HG03439 (cell line): ENCODE results near the gene HYAL3.
A peak's percentile ranks its signal among the peaks of the same experiment; 100 is the strongest.

Source experiments
- ATAC-seq: cut with Tn5 transposase; IDR thresholded peaks from one replicate; pipeline ENCODE4 v1.9.1; 2021; ENCODE audit warnings: mild to moderate bottlenecking, moderate library complexity; ENCODE audit not compliant: unreplicated experiment

HYAL3 gene

GRCh38 chr3:50298836-50299637 is at the start of gene HYAL3, which contains the start of gene NAA80:
HYAL3 (minus strand) TSS chr3:50299405; CDS start chr3:50295602, 3,803 bp downstream.
NAA80 (minus strand) TSS chr3:50299405; CDS start chr3:50297463, 1,942 bp downstream.
- peak; percentile 81 for ATAC-seq

GRCh38 chr3:50347187-50347813 is 48.1 kb upstream of the HYAL3 start:
- no peak for ATAC-seq

- ATAC-seq: no peak
Measured at GRCh38 chr3:50345586-50346234, 46.5 kb upstream of the HYAL3 start, which contains the start of gene ZMYND10. ZMYND10 (minus strand) TSS chr3:50345732; CDS start chr3:50345579, 153 bp downstream.

GRCh38 chr3:50345008-50345407 is 45.8 kb upstream of the HYAL3 start:
- no peak for ATAC-seq

- ATAC-seq: no peak
Measured at GRCh38 chr3:50342813-50343633, 43.8 kb upstream of the HYAL3 start.

- no peak for ATAC-seq
Measured at GRCh38 chr3:50341996-50342650, 42.9 kb upstream of the HYAL3 start.

- ATAC-seq: no peak
Measured at GRCh38 chr3:50341537-50341936, 42.3 kb upstream of the HYAL3 start.

GRCh38 chr3:50340448-50341329 is 41.5 kb upstream of the HYAL3 start, which contains the start of gene RASSF1:
RASSF1 (minus strand) TSS chr3:50340836; CDS start chr3:50340805, 31 bp downstream.
- no peak for ATAC-seq

- ATAC-seq: no peak
Measured at GRCh38 chr3:50340147-50340447, 40.9 kb upstream of the HYAL3 start.

- ATAC-seq: no peak
Measured at GRCh38 chr3:50339485-50340146, 40.4 kb upstream of the HYAL3 start.

GRCh38 chr3:50338965-50339364 is 39.8 kb upstream of the HYAL3 start:
- ATAC-seq: no peak

GRCh38 chr3:50337175-50337861 is 38.1 kb upstream of the HYAL3 start:
- peak; percentile 76 for ATAC-seq

- ATAC-seq: peak; percentile 31
Measured at GRCh38 chr3:50336452-50337174, 37.4 kb upstream of the HYAL3 start.

GRCh38 chr3:50334339-50335075 is 35.3 kb upstream of the HYAL3 start:
- ATAC-seq: no peak

- ATAC-seq: no peak
Measured at GRCh38 chr3:50333744-50334328, 34.6 kb upstream of the HYAL3 start.

GRCh38 chr3:50331364-50331907 is 32.2 kb upstream of the HYAL3 start:
- ATAC-seq: no peak
